ENCODE results near the gene PARD6B.

The PARD6B gene

GRCh38 chr20:50786703-50787102 is 55.3 kb downstream of the PARD6B start:
- Mint-ChIP-seq H3K27ac (no peak overlapping the region), H3K9me3 (peaks cover 4% of the 10 kb centered on the region), H3K27me3 (ENCODE audit: low read depth, poor library complexity) (no peaks in the 10 kb centered on the region), H3K4me3 (no peak overlapping the region), H3K36me3 (ENCODE audit: low read depth) (no peaks in the 10 kb centered on the region), H3K4me1 (peaks cover 36% of the 10 kb centered on the region)
- TF ChIP-seq CTCF (IDR thresholded peaks at IDR 0.05): no peak
- no peak for DNase-seq

- Mint-ChIP-seq H3K4me1 (peaks cover 36% of the 10 kb centered on the region), H3K27me3 (ENCODE audit: low read depth, poor library complexity) (no peaks in the 10 kb centered on the region), H3K4me3 (no peak overlapping the region), H3K9me3 (peaks cover 4% of the 10 kb centered on the region), H3K36me3 (ENCODE audit: low read depth) (no peaks in the 10 kb centered on the region), H3K27ac (peak overlapping the region; percentile 59)
- no peak for TF ChIP-seq CTCF (IDR thresholded peaks at IDR 0.05)
- DNase-seq: no peak
Observed at GRCh38 chr20:50787181-50787580, 55.8 kb downstream of the PARD6B start.

- H3K27ac Mint-ChIP-seq: peak overlapping the region; percentile 87
- H3K9me3 Mint-ChIP-seq: peaks cover 3% of the 10 kb centered on the region
- no peaks in the 10 kb centered on the region for H3K36me3 Mint-ChIP-seq (ENCODE audit: low read depth)
- no peak for TF ChIP-seq CTCF (IDR thresholded peaks at IDR 0.05)
- H3K4me3 Mint-ChIP-seq: no peak overlapping the region
- peaks cover 46% of the 10 kb centered on the region for H3K4me1 Mint-ChIP-seq
- H3K27me3 Mint-ChIP-seq (ENCODE audit: low read depth, poor library complexity): peaks cover 5% of the 10 kb centered on the region
- no peak for DNase-seq
Observed at GRCh38 chr20:50788045-50788991, 56.9 kb downstream of the PARD6B start.

GRCh38 chr20:50789968-50790650 is 58.7 kb downstream of the PARD6B start:
- Mint-ChIP-seq H3K4me3 (no peak overlapping the region), H3K27me3 (ENCODE audit: low read depth, poor library complexity) (peaks cover 5% of the 10 kb centered on the region), H3K4me1 (peaks cover 50% of the 10 kb centered on the region), H3K36me3 (ENCODE audit: low read depth) (no peaks in the 10 kb centered on the region), H3K9me3 (no peaks in the 10 kb centered on the region), H3K27ac (peak overlapping the region; percentile 68)
- no peak for DNase-seq
- TF ChIP-seq CTCF (IDR thresholded peaks at IDR 0.05): no peak

GRCh38 chr20:50790651-50791277 is 59.4 kb downstream of the PARD6B start:
- Mint-ChIP-seq H3K27ac (peak overlapping the region; percentile 39), H3K4me1 (peaks cover 54% of the 10 kb centered on the region), H3K9me3 (no peaks in the 10 kb centered on the region), H3K36me3 (ENCODE audit: low read depth) (no peaks in the 10 kb centered on the region), H3K4me3 (no peak overlapping the region), H3K27me3 (ENCODE audit: low read depth, poor library complexity) (peaks cover 5% of the 10 kb centered on the region)
- peak; percentile 89 for DNase-seq
- peak; percentile 61 for TF ChIP-seq CTCF (IDR thresholded peaks at IDR 0.05)
